GM12874 (cell line): ENCODE results near the gene HTR2B.

Experiments used
- TF ChIP-seq, protein P1 (sequence below): IDR thresholded peaks from 2 replicates; pipeline ENCODE4 v1.5.1; 2011; ENCODE audit warnings: low read depth, mild to moderate bottlenecking, control low read depth, low read length, moderate library complexity; ENCODE audit not compliant: insufficient read depth

Gene HTR2B

GRCh38 chr2:231130336-231131056 is 5.7 kb upstream of the HTR2B start:
- TF ChIP-seq, protein P1, sequence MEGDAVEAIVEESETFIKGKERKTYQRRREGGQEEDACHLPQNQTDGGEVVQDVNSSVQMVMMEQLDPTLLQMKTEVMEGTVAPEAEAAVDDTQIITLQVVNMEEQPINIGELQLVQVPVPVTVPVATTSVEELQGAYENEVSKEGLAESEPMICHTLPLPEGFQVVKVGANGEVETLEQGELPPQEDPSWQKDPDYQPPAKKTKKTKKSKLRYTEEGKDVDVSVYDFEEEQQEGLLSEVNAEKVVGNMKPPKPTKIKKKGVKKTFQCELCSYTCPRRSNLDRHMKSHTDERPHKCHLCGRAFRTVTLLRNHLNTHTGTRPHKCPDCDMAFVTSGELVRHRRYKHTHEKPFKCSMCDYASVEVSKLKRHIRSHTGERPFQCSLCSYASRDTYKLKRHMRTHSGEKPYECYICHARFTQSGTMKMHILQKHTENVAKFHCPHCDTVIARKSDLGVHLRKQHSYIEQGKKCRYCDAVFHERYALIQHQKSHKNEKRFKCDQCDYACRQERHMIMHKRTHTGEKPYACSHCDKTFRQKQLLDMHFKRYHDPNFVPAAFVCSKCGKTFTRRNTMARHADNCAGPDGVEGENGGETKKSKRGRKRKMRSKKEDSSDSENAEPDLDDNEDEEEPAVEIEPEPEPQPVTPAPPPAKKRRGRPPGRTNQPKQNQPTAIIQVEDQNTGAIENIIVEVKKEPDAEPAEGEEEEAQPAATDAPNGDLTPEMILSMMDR: no peak

DNA sequence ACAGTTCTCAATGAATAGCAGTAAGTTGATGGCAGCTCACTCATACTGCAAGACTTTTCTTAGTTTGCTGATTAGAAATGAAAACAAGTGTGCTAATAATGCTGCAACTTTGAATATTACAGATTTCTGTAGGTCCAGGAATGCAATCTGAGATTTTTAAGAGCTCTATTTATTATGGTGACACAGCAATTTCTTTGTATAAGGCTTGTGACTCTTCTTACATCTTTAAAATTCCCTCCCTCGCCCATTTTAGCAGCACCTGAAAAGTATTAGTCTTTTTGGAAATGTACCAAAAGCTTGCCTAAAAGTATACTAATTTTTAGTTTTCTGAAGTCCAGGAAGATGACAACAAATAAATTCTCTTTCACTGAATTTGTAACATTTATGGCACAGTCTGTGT is 4.4 kb upstream of the HTR2B start:
- TF ChIP-seq, protein P1: no peak

DNA sequence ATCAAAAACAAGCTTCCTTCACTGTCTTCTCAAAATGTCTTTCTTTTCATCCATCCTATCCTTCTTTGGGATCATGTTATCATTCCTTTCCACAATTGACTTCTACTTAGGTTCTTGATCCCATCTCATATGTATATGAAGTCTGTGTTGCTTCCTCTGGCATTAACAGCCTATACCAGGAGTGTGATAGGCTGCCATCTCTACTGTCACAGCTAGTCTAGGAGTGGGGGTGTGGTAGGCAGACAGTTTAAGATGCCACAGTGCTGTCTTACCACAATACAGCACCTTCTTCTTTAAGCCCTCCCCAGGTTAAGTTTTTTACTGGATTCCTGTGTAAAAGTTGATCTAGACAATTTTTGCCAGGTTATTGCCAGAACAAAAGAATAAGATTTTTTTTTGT is 3.7 kb upstream of the HTR2B start:
- TF ChIP-seq, protein P1: no peak

DNA sequence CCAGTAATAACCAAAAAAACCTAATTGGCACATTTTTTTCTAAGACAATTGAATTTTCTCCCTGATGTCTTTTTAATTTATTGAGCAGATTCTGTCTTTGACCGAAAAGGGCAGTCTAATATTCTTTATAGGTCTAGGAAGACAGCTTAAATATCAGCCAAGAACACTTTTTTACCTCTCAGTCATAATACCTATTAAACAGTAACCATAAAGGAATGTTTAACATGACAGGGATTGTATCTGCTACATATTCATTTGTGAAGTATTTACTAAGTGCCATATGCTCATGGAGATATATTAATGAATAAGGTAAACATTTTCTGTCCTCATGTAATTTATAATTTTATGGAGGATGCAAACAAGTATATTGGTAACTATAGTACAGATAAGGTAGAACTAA is 3.1 kb upstream of the HTR2B start:
- TF ChIP-seq, protein P1: no peak

DNA sequence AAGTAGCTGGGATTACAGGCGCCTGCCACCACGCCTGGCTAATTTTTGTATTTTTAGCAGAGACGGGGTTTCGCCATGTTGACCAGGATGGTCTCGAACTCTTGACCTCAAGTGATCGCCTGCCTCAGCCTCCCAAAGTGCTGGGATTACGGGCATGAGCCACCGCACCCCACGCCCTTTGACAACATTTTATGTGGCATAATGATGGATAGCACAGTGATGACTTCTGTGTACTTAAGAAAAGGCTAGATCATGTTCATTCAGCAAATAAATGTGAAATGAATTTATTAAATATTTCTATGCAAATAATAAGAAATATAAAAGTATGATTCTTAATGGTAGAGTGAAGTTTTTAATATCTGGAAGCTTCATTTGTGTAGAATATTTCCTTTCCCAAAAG is 2.6 kb upstream of the HTR2B start:
- TF ChIP-seq, protein P1: no peak

GRCh38 chr2:231126123-231126522 is 1.3 kb upstream of the HTR2B start:
- TF ChIP-seq, protein P1: no peak

- TF ChIP-seq, protein P1: no peak
These were observed 1.4 kb downstream of the HTR2B start for GRCh38 chr2:231123362-231123898.
